Posterior vena cava (tissue), 2 donors: ENCODE results near the gene KCNG4. TPM values are rescaled to one million over a fixed set of nuclear protein-coding genes. Genes with fewer than 3 reads are reported as not detected.

ENCODE experiments used
- DNase-seq: peaks from one replicate; pipeline ENCODE4 v3.0.0-alpha.2; 2020; ENCODE audit warnings: low spot score
- intact Hi-C, 2 donors: fragments of 100-400 bp; cut with DNase I; formaldehyde crosslinking; loops; one replicate each; pipeline versions ENCODE4 v1.14.1 to v1.14.2; 2022 to 2023
- total RNA-seq, 2 donors: library from RNA; stranded (reverse); fragmentation: NEBNext Ultra II Directional; extraction: Animal tissue kit (Norgen Biotek cat#: 25700); gene quantifications; one replicate each; pipeline ENCODE4 v1.2.1, GENCODE V29; 2021
- donor health status: DM: yes; HTN: yes; CAD: no.
- donor health status: DM: yes; HTN: yes; CAD: no.

KCNG4 gene
- total RNA-seq, 2 donors from 2014 or later = not detected

DNA sequence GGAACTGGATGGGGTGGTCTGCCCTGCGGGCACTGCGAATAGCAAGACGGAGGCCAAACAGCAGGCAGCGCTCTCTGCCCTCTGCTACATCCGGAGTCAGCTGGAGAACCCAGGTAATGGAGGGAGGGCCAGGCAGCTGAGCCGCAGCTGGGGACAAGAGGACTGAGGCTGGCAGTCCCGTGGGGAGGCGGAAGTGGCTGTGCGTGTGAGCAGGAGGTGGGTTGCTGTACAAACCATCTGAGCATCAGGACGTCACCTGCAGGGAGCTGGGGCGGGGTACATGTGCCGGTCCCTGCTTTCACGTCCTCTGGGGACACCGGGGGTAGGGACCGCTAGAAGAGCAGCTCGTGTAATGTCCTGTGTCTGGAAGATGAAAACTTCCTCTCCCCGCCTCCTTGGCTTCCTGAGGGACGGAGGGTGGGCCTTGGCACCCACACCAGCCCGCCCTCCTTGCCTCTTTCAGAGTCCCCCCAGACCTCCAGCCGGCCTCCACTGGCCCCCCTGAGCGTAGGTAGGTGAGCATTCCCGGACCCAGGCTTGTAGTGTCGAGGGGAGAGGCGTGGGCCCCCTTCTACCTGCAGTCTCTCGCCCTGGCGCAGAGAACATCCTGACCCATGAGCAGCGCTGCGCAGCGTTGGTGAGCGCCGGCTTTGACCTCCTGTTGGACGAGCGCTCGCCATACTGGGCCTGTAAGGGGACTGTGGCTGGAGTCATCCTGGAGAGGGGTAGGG, 45.2 kb downstream of the KCNG4 start:
- intact Hi-C loops = no loop called here
- DNase-seq = no peak

DNA sequence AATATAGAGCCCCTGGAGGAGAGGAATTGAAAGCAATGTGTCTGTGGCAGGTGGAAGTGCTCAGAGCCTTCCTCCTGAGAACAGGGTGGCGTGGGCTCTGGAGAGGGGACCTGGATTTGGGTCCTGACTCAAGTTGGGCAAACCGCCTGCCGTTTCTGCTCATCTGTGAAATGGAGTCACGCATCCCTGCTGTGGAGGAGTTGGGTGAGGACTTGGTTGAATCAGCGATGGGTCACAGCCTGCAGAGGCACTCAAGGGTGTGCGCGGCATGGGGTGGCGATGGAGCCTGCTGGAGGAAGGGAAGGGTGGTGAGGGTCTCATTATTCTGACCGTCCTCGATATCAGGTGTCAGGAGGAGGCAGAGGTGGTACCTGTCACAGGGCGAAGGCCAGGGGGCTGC, 45.8 kb downstream of the KCNG4 start:
- intact Hi-C loops = no loop called here

DNA sequence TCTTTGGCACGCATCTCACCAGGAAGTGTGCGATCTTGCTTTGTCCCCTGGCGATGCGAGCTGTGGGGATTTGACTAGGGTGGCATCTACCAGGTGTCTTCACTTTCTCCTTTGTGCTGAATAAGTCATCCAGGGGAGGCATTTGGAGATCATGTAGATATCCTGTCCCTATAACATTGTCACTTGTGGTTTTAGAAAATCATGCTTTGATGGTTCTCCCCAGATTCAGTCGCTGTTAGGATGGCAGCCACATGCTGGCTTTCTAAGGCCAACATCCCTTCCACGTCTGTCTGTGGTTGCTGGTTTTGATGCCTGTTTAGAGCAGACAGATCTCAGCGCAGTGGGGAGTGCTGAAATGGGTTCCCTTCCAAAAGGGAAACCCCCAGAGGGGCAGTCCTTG, 46.3 kb downstream of the KCNG4 start:
- DNase-seq = no peak
- intact Hi-C loops = no loop called here

More for the DNA sequence above, 45.8 kb downstream of the KCNG4 start:
- no peak for DNase-seq

DNA sequence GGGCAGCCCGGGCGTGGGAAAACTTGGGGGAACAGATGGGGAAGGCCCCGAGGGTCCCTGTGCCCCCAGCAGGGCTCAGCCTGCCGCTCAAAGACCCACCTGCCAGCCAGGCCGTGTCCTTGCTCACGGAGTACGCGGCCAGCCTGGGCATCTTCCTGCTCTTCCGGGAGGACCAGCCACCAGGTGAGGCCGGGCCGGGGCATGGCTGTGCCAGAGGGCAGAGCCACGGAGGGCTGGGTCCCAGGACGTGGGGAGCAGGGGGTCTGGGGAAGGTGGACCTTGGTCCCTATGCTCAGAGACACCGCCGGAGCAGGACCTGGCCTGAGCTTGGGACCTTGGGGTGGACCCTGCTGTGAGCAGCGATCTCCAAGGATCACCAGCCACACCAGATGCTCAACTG, 48.3 kb downstream of the KCNG4 start:
- intact Hi-C loops = no loop called here
- no peak for DNase-seq

DNA sequence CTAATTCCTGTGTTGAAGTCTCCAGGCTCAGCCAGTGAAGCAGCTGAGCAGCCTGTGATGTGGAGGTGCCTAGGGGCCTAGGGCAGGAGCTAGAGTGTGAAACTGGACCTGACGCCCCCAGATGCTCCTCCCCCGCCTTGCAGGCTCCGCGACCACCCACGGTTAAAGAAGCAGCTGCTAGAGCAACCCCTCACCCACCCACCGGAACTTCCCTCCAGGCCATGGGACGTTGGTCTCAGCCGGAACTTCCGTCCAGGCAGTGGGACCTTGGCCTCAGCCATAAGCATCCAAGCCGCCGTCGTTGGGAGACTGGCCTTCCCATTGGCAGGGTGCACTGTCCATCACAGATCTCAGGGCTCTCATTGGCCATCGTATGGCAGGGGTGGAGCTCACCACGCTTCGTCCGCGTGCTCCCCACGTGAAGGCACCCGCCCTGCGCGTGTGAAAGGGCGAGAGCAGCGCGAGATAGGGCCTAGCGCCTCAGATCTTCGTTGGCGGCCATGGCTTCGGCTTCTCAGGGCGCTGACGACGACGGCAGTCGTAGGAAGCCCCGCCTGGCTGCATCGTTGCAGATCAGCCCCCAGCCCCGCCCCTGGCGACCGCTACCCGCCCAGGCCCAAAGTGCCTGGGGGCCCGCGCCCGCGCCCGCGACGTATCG, 49.0 kb downstream of the KCNG4 start, which contains the start of gene ADAD2:
Gene ADAD2, plus strand, starts transcription at position 427 of the 658 bp plus-strand sequence. Its CDS starts 74 bp downstream, at position 501.
- no peak for DNase-seq
- intact Hi-C loops = no loop called here

DNA sequence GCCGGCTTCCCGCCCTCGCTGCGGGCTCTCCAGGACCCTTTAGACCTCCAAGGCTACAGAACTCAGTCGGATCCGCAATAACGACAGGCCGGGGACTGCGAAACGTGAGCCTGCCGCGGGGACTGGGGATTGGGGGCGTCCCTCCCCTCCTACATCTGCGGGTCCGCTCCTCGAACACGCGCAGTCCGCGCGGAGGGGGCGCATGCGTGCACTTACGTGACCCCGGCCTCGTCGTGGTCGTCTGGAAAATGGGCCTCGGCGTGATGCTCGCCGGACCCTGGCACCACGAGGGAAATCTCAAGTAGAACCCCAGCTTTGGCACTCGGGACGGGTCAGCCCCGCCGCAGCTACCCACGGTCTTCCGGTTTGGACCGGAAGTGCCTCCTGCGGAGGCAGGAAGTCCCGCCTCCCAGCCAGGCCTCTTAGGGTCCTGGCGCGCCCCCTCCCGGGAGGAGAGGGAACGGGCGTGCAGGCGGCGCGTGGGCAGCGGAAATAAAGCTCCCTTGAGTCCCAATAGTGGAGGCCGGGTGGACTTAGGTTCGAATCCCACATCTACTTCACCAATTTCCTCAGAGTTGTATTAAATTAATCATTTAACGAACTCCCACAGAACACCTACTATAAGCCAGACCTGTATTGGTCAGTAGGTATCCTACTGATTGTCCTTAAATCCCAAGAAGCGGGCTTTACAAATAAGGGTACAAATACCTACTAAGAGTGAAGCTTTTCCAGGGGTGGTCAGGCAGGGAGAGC, 53.0 kb downstream of the KCNG4 start, which contains the start of gene TAF1C:
Gene TAF1C, minus strand, starts transcription at position 373 of the 753 bp plus-strand sequence. CDS start 2,069 bp downstream, outside the sequence.
- DNase-seq = peak; percentile 98
- intact Hi-C loops = loop anchor here in 1 of 2 donors (10.0 kb wide), 1 partner anchor 62 kb away; no protein-coding TSS in a partner anchor

DNA sequence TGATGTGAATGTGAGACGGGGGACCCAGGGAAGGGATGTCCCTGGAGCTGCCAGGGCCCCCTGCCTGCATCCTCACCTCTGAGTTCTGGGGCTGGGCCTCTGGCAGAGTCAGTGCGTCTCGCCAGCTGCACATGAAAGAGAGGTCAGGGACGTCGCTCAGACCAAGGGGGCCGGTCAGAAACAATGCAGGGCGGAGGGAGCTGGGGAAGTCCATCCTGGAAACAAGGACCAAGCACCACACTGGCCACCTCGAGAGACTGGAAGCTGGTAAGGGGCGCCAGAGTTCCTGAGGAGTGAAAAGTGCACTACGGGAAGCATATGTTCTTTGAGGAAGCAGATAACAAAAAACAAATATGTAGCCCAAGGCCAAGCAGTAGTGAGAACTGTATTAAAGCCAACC, 55.0 kb downstream of the KCNG4 start:
- intact Hi-C loops = loop anchor here in 1 of 2 donors (5.0 to 10.0 kb wide), 2 partner anchors 60 to 212 kb away; no protein-coding TSS in a partner anchor
- DNase-seq = no peak

DNA sequence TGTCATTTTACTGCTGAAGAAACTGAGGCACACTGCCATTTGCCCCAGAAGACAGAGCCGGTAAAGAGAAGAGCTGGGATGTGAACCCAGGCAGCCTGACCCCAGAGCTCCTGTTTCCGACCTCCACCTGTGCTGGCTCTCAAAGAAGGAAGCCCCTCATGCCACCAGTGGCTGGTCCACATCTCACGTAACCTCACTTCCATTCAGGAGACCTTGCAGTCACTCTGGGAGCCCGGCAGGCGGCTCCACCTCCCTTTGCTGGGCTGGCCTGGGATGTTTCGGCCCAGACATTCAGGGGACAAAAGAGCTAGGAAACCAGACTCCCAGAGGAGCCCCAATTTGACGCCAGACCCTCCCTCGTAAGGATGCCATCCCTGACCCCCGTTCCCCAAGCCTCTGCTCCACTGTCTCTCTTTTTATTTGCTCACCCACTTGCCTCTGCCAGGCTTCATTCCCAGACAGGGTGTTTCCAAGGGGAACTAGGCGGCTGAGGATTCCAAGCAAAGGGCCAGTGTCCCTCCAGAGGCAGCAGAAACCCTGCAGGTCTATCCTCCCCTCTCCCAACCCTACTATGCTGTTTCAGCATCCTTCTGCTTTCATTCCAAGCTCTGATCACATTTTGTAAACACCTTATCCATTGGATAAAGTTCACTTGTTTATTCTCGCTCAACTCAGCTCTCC, 55.8 kb downstream of the KCNG4 start:
- intact Hi-C loops = loop anchor here in 1 of 2 donors (5.0 to 10.0 kb wide), 2 partner anchors 59 to 212 kb away; no protein-coding TSS in a partner anchor
- DNase-seq = no peak

DNA sequence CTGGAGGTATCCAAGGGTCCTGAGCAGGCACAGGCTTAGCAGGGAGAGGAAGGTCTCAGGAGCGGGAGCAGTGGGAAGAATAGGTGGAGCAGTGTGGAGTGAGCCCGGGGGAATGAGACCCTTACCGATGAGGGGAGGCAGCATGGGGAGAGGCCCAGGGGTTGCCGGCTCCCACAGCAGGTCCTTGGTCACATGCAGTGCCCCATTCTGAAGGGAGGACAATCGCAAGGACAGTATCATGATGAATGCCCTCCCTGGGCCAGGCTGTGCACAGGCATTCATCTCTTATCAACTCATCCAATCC, 56.3 kb downstream of the KCNG4 start:
- intact Hi-C loops = loop anchor here in 1 of 2 donors (5.0 to 10.0 kb wide), 2 partner anchors 59 to 211 kb away; no protein-coding TSS in a partner anchor
- no peak for DNase-seq

DNA sequence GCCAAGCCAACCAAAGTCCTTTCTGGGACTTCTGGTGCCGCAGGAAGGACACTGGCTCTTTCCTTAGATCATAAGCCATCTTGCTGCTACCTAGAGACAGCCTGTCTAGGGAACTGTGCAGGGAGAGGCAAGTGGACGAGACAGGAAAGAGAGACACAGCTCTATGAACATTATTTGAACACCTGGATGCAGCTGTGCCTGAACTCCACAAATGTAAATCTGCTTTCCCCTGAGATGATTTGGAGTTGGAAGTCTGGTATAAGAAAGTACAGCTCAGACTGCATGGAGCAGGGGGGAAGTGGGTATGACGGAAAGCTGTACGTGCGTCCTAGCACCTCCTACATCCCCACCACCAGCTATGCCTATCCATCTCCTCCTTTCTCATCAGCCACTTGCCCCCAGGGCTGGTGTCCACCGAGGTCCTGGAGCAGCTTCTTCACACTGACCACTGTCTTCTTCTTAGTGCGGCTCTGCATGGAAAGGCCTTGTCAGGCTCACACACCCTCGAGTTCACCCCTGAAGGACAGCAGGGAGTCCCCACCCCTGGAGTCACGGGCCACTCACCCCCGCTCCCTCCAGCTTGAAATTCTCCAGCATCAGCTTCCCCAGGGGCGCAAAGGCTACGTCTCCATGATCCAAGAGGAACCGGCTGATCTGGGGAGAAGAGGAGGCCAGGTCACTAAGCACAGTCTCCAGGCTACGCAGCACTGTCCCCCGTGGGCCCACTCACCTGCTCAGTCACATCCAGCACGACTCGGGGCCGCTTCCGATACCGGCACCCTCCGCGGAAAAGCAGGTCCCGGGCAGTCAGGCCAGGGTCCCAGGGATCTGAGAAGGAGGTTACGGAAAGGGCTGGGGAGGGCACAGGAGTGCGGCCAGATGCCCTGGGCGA, 56.9 kb downstream of the KCNG4 start:
- DNase-seq = peak; percentile 66

DNA sequence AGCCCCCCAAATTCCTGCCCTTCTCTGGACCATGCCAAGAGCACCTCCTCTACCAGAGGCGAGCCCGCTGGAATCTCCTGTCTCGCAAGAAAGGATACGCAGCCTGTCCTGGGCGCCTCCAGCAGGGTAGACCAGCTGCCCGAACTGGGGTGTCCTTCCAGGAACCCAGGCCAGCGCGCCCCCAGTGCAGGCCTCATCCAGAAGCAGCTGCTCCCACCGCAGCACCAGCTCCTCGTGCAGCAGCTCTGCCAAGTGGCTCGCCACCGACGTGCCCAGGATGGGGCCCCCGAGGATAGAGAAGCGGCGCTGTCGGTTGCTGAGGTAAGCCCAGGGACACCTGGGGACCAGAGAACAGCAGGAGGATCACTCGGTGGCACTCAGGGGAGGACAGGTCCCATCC, 57.7 kb downstream of the KCNG4 start:
- intact Hi-C loops = loop anchor here in 1 of 2 donors (5.0 to 10.0 kb wide), 2 partner anchors 57 to 210 kb away; no protein-coding TSS in a partner anchor
- no peak for DNase-seq

More for the DNA sequence above, 56.9 kb downstream of the KCNG4 start:
- intact Hi-C loops = loop anchor here in 1 of 2 donors (5.0 to 10.0 kb wide), 2 partner anchors 58 to 211 kb away; no protein-coding TSS in a partner anchor

DNA sequence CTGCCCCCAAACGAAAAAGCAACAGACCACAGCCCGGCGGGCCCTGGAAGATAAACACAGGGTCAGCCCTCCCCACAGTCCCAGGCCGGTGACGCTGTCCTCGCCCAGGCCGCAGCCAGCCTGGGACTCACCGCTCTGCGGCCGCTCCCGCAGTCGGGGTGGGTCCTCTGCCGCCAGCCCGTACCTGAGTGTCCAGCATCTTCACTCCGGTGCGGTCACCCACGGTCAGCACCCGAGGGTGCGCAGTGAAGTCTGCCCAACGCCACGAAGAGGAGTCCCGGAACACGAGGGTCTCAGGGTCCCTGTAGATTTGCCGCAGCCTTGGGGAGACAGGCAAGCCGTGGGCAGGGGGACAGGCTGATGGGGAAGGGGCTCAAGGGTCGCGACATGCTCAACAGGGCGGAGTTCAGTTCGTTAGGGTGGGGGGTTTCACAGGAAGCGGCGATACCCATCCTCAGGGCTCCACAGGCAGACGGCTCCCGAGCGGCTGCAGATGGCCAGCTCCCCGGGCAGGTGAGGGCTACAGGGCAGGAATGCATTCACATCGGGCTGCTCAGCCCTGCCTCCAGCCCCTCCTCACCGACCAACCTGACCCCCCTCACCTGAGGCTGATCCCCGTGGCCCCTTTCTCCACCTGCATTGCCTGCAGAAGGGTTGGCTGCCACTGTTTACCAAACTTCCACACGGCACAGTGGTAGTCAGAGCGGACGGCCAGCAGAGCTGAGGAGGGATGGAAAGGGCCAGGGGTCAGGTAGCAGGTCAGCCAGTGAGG, 58.5 kb downstream of the KCNG4 start:
- no peak for DNase-seq
- intact Hi-C loops = loop anchor here in 1 of 2 donors (5.0 to 10.0 kb wide), 2 partner anchors 57 to 209 kb away; no protein-coding TSS in a partner anchor

DNA sequence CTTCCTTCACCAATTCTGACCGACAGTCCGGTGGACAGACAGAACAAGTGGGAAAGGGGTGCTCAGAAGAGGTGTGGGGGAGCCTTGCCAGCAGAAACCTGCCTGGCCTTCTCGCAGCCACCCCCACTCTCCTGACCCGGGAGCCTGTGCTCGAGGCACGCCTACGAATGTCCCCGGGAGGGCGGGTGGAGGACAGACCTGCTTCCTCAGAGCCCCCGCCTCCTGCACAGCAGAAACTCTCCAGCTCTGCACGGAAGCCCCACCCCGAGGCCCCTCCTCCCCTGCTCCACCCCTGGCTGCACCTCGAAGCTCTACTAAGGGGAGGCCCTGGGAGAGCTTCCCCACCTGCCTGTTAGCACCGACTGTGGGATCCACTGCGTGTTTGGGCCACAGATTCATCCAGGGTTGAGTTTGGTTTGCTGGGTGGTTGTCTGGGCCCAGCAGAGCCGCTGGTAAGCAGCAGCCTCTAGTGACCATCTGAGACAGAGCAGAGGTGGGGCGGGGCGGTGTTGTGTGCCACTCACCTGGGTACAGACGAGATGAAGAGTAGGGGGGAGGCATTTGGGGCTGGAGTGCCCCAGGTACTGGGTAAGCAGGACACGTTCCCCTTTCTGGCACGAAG, 59.2 kb downstream of the KCNG4 start:
- intact Hi-C loops = loop anchor here in 1 of 2 donors (5.0 to 10.0 kb wide), 2 partner anchors 56 to 208 kb away; no protein-coding TSS in a partner anchor

DNA sequence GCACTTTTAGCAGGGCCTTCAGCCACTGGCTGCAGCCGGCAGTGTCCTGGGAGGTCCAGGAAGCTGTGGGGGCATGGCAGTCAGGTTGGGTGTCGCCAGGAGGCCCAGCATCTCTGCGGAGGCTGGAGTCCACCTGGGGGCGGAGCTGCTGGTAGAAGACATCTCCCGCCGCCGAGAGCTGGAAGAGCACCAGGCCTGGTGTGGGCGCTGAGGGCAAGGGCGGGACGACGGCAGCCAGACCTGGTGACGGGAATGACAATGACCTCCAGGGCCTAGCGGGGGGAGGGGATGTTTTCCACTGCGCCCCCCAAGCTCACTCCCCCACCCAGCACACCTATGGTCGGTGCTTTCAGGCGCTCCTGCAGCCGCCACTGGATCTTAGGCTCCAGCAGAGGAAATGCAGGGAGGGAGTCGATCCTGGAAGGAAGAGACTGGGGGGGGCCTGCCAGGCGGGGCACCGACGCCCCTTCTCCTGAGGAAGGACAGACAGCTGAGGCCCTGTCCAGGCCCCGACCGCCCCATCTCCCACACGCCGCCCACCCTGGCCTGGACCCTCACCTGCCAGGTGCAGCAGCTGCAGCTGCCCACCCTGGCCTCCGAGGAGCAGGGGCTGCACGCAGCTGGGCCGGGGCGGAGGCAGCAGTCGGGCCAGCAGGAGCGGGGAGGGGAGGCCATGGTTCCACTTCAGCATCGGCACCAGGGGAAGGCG, 60.0 kb downstream of the KCNG4 start:
- intact Hi-C loops = loop anchor here in 1 of 2 donors (5.0 to 10.0 kb wide), 3 partner anchors 55 to 207 kb away; no protein-coding TSS in a partner anchor
- no peak for DNase-seq

More for the DNA sequence above, 59.2 kb downstream of the KCNG4 start:
- no peak for DNase-seq

DNA sequence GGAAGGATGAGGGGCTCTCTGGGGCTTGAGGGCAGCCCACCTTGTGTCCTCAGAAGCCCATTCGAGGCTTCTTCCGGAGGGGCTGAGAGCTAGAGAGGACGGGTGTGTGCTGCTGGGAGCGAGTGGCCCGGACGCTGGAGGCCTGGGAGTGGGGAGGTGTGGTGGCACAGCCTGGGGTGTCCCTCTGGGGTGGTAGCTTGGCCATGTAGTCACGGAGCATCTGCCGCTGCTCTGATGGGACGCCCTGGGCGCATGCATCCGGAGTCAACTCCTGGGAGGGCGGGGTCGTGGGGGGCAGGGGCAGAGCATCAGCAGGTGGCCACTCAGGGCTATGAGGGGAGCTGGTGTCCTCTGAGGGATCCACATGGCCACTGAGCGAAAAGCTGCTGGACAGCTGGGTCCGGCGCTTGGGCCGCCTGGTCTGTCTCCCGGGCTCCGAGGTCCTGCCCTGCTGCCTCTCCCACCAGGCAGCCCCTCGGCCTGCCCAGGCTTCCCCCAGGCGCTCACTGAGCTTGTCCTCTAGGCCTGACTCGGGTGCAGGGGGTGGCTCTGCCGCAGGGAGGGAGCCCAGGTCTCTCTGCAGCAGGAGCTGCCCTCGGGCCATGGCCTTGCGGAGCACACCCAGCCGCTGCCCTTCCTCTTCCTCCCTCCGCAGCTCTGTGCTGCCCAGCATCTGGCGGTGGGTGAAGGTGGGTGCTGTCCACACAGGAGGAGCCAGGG, 60.8 kb downstream of the KCNG4 start:
- DNase-seq = no peak
- intact Hi-C loops = loop anchor here in 1 of 2 donors (10.0 kb wide), 1 partner anchor 94 kb away; no protein-coding TSS in a partner anchor
